ENCODE results near the gene DPM1. TPM values are rescaled to one million over a fixed set of nuclear protein-coding genes. Genes with fewer than 3 reads are reported as not detected.
"Not testable (repeated sequence)": the region's sequence is repeated elsewhere in the genome, so short reads cannot be mapped to it uniquely, and the experiment has no call there.

Gene DPM1
- polyA plus RNA-seq, 12 donors = 41.0 to 59.1 (median 50.0) TPM; not detected in 1

GRCh38 chr20:50981714-50982048, 23.3 kb upstream of the DPM1 start:
- DNase-seq = no peak

GRCh38 chr20:50980851-50981713, 22.8 kb upstream of the DPM1 start:
- peak; percentile 52 for DNase-seq

GRCh38 chr20:50980071-50980681, 21.8 kb upstream of the DPM1 start:
- DNase-seq = no peak

- not testable (repeated sequence) for DNase-seq
Measured at GRCh38 chr20:50978533-50978932, 20.2 kb upstream of the DPM1 start.

- no peak for DNase-seq
Measured at GRCh38 chr20:50977066-50978021, 19.0 kb upstream of the DPM1 start.

- no peak for DNase-seq
Measured at GRCh38 chr20:50975701-50976330, 17.5 kb upstream of the DPM1 start.

- DNase-seq = no peak
Measured at GRCh38 chr20:50969912-50970311, 11.6 kb upstream of the DPM1 start.

- no peak for DNase-seq
Measured at GRCh38 chr20:50969435-50969834, 11.1 kb upstream of the DPM1 start.

- no peak for DNase-seq
Measured at GRCh38 chr20:50968289-50968688, 10.0 kb upstream of the DPM1 start.

- no peak for DNase-seq
Measured at GRCh38 chr20:50967586-50967985, 9.3 kb upstream of the DPM1 start.

GRCh38 chr20:50959543-50960126, 1.3 kb upstream of the DPM1 start:
- no peak for DNase-seq

- DNase-seq = peak; percentile 96
Measured at GRCh38 chr20:50958615-50959542, 547 bp upstream of the DPM1 start, which contains the start of gene MOCS3. Gene MOCS3 (plus strand): TSS chr20:50958818. CDS start chr20:50958843, 25 bp downstream.

- DNase-seq = no peak
Measured at GRCh38 chr20:50957276-50957675, 1.1 kb downstream of the DPM1 start.

- no peak for DNase-seq
Measured at GRCh38 chr20:50953821-50954220, 4.5 kb downstream of the DPM1 start.

GRCh38 chr20:50953196-50953595, 5.1 kb downstream of the DPM1 start:
- no peak for DNase-seq

- no peak for DNase-seq
Measured at GRCh38 chr20:50948132-50948785, 10.1 kb downstream of the DPM1 start.

GRCh38 chr20:50943069-50943468, 15.3 kb downstream of the DPM1 start:
- DNase-seq = no peak

- DNase-seq = no peak
Measured at GRCh38 chr20:50933589-50933988, 24.7 kb downstream of the DPM1 start.

GRCh38 chr20:50932691-50933280, 25.5 kb downstream of the DPM1 start:
- DNase-seq = no peak
